Measurements from ENCODE around the gene SPEM2.

Gene SPEM2

GRCh38 chr17:7425316-7425715, at the start of gene SPEM2:
SPEM2 (plus strand) TSS chr17:7425616; CDS start chr17:7425689, 73 bp downstream.
- FAIRE-seq, result no peak

GRCh38 chr17:7379134-7379533, 46.3 kb upstream of the SPEM2 start:
- no peak for FAIRE-seq

GRCh38 chr17:7380321-7380720, 45.1 kb upstream of the SPEM2 start:
- no peak for FAIRE-seq

GRCh38 chr17:7380855-7381683, 44.3 kb upstream of the SPEM2 start, which contains the start of gene TNK1:
TNK1 (plus strand) TSS chr17:7381089; CDS start chr17:7382927, 1,838 bp downstream.
- FAIRE-seq, result no peak

- no peak for FAIRE-seq
These were observed 42.5 kb upstream of the SPEM2 start for GRCh38 chr17:7382901-7383300.

GRCh38 chr17:7383371-7383741, 42.1 kb upstream of the SPEM2 start:
- FAIRE-seq, result no peak

GRCh38 chr17:7383742-7384488, 41.5 kb upstream of the SPEM2 start:
- no peak for FAIRE-seq

GRCh38 chr17:7384489-7385081, 40.8 kb upstream of the SPEM2 start:
- no peak for FAIRE-seq

- no peak for FAIRE-seq
These were observed 36.6 kb upstream of the SPEM2 start for GRCh38 chr17:7388856-7389255.

GRCh38 chr17:7389924-7390910, 35.2 kb upstream of the SPEM2 start:
- FAIRE-seq, result no peak

GRCh38 chr17:7391307-7391706, 34.1 kb upstream of the SPEM2 start:
- FAIRE-seq, result no peak

- FAIRE-seq, result no peak
These were observed 32.5 kb upstream of the SPEM2 start for GRCh38 chr17:7392696-7393612.

- FAIRE-seq, result no peak
These were observed 31.6 kb upstream of the SPEM2 start for GRCh38 chr17:7393613-7394451.

GRCh38 chr17:7394452-7395191, 30.8 kb upstream of the SPEM2 start, which contains the start of gene PLSCR3:
PLSCR3 (minus strand) TSS chr17:7394525; CDS start chr17:7394110, 415 bp downstream.
- no peak for FAIRE-seq

- no peak for FAIRE-seq
These were observed 29.3 kb upstream of the SPEM2 start for GRCh38 chr17:7396147-7396546.

- FAIRE-seq, result no peak
These were observed 26.8 kb upstream of the SPEM2 start for GRCh38 chr17:7398612-7399011.

- no peak for FAIRE-seq
These were observed 22.2 kb upstream of the SPEM2 start for GRCh38 chr17:7403043-7403726.

GRCh38 chr17:7403727-7403976, 21.8 kb upstream of the SPEM2 start:
- no peak for FAIRE-seq
